GM12891 (cell line): ENCODE measurements around the gene ELMO1.
A peak's percentile ranks its signal among the peaks of the same experiment; 100 is the strongest.

ENCODE experiments used
- DNase-seq: peaks from one replicate; pipeline ENCODE4 v3.0.0; 2011; ENCODE audit warnings: low spot score; ENCODE audit not compliant: insufficient read length
- FAIRE-seq: peaks from 2 replicates; lab custom pipeline; 2011; peaks lifted over from hg19 to GRCh38; lab: Jason Lieb, UNC
- PAX5 ChIP-seq: IDR thresholded peaks from 2 replicates; pipeline ENCODE4 v1.6.1; 2011; ENCODE audit warnings: low read length, moderate library complexity, mild to moderate bottlenecking; ENCODE audit not compliant: insufficient read depth, severe bottlenecking
- POLR2A ChIP-seq: IDR thresholded peaks from 2 replicates; pipeline ENCODE4 v1.6.1; 2011; ENCODE audit warnings: low read depth, low read length, control low read depth
- POLR2AphosphoS5 ChIP-seq: IDR thresholded peaks from 2 replicates; pipeline ENCODE4 v1.6.1; 2011; ENCODE audit warnings: low read depth, low read length, control low read depth
- POU2F2 ChIP-seq: IDR thresholded peaks from 2 replicates; pipeline ENCODE4 v1.6.1; 2011; ENCODE audit warnings: low read depth, mild to moderate bottlenecking, control low read depth, low read length, moderate library complexity
- SPI1 ChIP-seq: IDR thresholded peaks from 2 replicates; pipeline ENCODE4 v1.6.1; 2011; ENCODE audit warnings: low read depth, low read length, control low read depth
- TAF1 ChIP-seq: IDR thresholded peaks from 2 replicates; pipeline ENCODE4 v1.6.1; 2011; ENCODE audit warnings: low read depth, low read length, control low read depth

The ELMO1 gene

GRCh38 chr7:37061849-37062559 is 386.7 kb downstream of the ELMO1 start:
- no peak for TF ChIP-seq POLR2A
- no peak for TF ChIP-seq PAX5
- TF ChIP-seq TAF1, result no peak
- TF ChIP-seq POLR2AphosphoS5, result no peak
- no peak for TF ChIP-seq POU2F2
- TF ChIP-seq SPI1, result no peak
- FAIRE-seq, result no peak
- no peak for DNase-seq

GRCh38 chr7:37056234-37056912 is 392.3 kb downstream of the ELMO1 start:
- FAIRE-seq, result no peak
- no peak for DNase-seq
- no peak for TF ChIP-seq POLR2A

GRCh38 chr7:37054624-37055241 is 393.9 kb downstream of the ELMO1 start:
- no peak for DNase-seq
- TF ChIP-seq PAX5 (no peak), POLR2A (no peak), TAF1 (no peak), SPI1 (no peak), POLR2AphosphoS5 (no peak), POU2F2 (no peak)
- FAIRE-seq, result no peak

GRCh38 chr7:37052705-37053104 is 396.0 kb downstream of the ELMO1 start:
- DNase-seq, result peak; percentile 20

GRCh38 chr7:37050801-37051200 is 397.9 kb downstream of the ELMO1 start:
- TF ChIP-seq POLR2A, result no peak
- TF ChIP-seq TAF1, result no peak
- FAIRE-seq (no peak), DNase-seq (no peak)

More at GRCh38 chr7:37052705-37053104, 396.0 kb downstream of the ELMO1 start:
- TF ChIP-seq SPI1 (no peak), POU2F2 (no peak), POLR2AphosphoS5 (no peak), POLR2A (no peak), TAF1 (no peak), PAX5 (no peak)
- peak; percentile 20 for FAIRE-seq

- no peak for DNase-seq
- no peak for FAIRE-seq
- TF ChIP-seq POLR2AphosphoS5 (no peak), TAF1 (no peak), SPI1 (no peak), POU2F2 (no peak), POLR2A (no peak), PAX5 (no peak)
These were observed 400.0 kb downstream of the ELMO1 start for GRCh38 chr7:37048674-37049073.

GRCh38 chr7:37047260-37047659 is 401.4 kb downstream of the ELMO1 start:
- TF ChIP-seq POLR2AphosphoS5 (no peak), TAF1 (no peak), POLR2A (no peak), SPI1 (no peak)
- FAIRE-seq (no peak), DNase-seq (no peak)

- DNase-seq (no peak), FAIRE-seq (no peak)
- TF ChIP-seq SPI1 (no peak), POU2F2 (no peak)
These were observed 402.1 kb downstream of the ELMO1 start for GRCh38 chr7:37046531-37047079.

GRCh38 chr7:37045681-37046179 is 402.9 kb downstream of the ELMO1 start:
- DNase-seq (no peak), FAIRE-seq (no peak)
- TF ChIP-seq POU2F2 (no peak), SPI1 (no peak), POLR2AphosphoS5 (no peak), POLR2A (no peak), PAX5 (no peak), TAF1 (no peak)

GRCh38 chr7:37041461-37041860 is 407.2 kb downstream of the ELMO1 start:
- no peak for TF ChIP-seq POLR2A
- no peak for TF ChIP-seq PAX5
- no peak for TF ChIP-seq SPI1
- no peak for TF ChIP-seq POLR2AphosphoS5
- no peak for TF ChIP-seq TAF1
- no peak for TF ChIP-seq POU2F2
- FAIRE-seq, result no peak
- DNase-seq, result no peak
